GM12873 (cell line): ENCODE measurements around the gene RAB3IP.

Experiments used
- TF ChIP-seq, protein P1 (sequence below): IDR thresholded peaks from 2 replicates; pipeline ENCODE4 v1.5.1; 2012; ENCODE audit warnings: low read depth, mild to moderate bottlenecking, moderate library complexity, low read length, control low read depth; ENCODE audit not compliant: insufficient read depth; ENCODE audit errors: missing control alignments

RAB3IP gene

DNA sequence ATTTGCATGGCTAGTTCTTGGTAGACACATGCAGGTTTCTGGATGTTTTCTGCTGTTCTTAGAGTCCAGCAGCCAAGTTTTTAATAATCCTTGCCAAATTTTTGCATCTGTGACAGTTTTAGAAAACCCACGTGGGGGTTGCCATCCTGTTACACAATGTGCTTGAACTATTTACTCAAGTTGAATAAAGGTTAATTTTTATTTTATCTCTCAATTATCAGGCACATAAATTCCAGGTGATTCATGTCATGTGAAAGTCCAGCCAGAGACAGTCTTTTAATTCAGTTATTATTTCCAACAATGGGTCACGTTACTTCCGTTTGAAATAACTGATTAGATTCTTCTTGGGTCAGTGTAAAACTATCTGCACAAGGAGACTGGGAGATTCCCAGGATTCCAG, 102.1 kb downstream of the RAB3IP start:
- TF ChIP-seq, protein P1, sequence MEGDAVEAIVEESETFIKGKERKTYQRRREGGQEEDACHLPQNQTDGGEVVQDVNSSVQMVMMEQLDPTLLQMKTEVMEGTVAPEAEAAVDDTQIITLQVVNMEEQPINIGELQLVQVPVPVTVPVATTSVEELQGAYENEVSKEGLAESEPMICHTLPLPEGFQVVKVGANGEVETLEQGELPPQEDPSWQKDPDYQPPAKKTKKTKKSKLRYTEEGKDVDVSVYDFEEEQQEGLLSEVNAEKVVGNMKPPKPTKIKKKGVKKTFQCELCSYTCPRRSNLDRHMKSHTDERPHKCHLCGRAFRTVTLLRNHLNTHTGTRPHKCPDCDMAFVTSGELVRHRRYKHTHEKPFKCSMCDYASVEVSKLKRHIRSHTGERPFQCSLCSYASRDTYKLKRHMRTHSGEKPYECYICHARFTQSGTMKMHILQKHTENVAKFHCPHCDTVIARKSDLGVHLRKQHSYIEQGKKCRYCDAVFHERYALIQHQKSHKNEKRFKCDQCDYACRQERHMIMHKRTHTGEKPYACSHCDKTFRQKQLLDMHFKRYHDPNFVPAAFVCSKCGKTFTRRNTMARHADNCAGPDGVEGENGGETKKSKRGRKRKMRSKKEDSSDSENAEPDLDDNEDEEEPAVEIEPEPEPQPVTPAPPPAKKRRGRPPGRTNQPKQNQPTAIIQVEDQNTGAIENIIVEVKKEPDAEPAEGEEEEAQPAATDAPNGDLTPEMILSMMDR, result no peak

DNA sequence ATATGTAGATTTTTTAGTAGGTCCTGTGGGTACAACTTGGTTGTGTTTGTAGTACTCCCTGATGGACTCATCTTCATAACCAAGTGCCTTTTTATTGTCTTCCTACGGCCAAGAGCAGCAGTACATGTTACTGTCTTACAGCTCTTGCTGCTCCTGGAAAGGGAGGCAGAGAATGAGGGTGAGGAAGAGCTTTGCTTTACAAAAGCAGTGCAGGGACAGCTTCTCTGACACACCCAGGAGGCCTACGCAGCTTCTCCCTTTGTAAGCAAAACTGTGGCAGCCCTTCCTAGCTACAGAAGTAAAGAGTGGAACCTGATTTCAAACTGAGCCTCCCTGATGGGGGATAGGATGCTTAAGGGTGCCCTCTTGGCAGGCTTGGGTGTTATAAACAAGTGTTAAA, 104.9 kb downstream of the RAB3IP start:
- TF ChIP-seq, protein P1, result no peak

DNA sequence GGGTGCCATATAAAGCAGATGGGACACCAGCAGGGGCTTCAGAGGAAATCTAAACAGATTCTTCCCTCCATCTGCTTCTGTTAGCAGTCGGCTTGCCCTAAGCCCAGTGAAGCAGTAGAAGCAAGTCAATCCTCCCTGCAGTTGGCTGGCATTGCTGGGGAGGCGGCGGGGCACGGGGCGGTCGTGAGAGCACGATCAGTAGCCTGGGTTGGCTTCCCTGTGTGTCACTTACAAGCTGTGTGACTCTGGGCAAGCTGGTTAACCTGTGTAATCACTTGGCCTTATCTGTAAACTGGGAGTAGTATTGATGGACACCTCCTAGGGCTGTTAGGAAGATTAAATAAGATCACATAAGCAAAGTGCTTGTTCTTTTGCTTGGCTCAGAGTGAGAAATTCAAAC, 105.8 kb downstream of the RAB3IP start:
- TF ChIP-seq, protein P1, result no peak

DNA sequence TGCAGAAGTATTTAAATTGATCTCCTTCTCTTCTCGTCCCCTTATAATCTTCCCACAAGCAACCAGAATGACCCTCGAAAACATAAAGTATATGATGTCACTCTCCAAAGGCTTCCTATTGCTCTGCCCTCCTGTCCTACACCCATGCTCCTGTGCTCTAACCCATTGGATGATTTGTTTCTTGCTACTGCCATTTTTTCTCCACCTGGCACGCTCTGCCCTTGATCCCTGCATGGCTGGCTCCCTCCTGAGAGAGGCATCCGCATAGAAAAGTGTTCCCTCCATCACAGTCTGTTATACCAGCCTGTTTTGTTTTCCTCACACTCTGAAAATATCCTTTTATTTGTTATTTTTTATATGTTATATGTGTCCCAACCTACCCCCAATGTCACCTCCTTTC, 106.2 kb downstream of the RAB3IP start:
- TF ChIP-seq, protein P1, result no peak

DNA sequence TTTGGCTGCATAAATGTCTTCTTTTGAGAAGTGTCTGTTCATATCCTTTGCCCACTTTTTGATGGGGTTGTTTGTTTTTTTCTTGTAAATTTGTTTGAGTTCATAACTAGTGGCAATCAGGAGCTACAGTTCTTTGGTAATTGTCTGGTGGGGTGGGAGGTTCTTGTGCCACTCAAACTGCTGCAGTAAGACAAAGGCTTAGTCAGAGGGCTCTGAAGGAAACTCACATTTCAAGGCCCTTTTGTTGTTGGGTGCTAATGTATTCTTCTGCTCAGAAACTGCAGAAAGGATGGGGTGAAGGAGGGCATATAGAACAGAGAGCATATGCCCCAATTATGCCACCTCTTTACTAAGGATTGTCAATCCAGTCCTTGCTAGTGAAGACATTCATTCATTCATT, 108.3 kb downstream of the RAB3IP start:
- TF ChIP-seq, protein P1, result no peak

DNA sequence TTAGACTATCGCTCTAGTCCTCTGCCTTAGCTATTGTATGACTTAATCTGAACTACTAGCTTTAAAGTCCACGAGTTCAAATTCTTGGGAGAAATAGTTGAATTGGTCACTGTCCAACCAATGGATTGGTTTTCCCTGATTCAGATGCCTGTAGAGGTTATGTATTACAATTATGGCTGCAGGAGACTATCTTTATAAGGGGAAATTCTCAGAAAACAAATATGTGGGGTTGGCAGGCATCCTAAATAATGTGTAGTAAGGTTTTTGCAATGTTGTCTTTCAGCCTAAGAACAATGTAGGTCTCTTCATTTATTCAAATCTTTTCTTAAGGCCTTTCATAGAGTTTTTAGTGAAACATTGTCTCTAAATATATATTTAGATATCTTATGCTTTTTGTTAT, 113.3 kb downstream of the RAB3IP start:
- TF ChIP-seq, protein P1, result no peak

DNA sequence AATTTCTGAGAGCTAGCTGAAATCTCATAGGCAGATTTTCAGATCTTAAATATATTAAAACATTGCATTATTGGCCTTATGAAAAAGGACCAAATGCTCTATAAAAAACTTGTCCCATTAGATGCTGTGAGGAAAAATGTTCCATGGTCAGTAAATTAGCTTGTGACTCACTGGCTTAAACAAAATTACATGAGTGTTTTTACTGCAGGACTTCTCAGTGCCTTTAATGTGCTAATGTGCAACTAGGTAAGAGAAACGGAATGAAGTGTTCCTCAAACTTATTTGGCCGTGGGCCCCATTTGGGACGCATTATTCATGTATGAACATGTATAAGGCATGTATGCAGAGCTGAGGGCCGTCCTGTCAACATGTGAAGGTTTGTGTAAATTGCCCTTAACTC, 128.0 kb downstream of the RAB3IP start:
- TF ChIP-seq, protein P1, result no peak
